BE2C (cell line): ENCODE data around the gene E4F1. TPM values are rescaled to one million over a fixed set of nuclear protein-coding genes. Genes with fewer than 3 reads are reported as not detected.

ENCODE experiments used
- DNase-seq: peaks from one replicate; pipeline ENCODE4 v3.0.0-alpha.2; 2020
- H3K27me3 ChIP-seq: fragments of 250-450 bp; sonication (Bioruptor Pico); 2 replicates; pipeline ENCODE4 v1.5.1; 2020; ENCODE audit warnings: mild to moderate bottlenecking
- H3K36me3 ChIP-seq: fragments of 250-450 bp; sonication (Bioruptor Pico); 2 replicates; pipeline ENCODE4 v1.5.1; 2020; ENCODE audit warnings: mild to moderate bottlenecking
- H3K4me1 ChIP-seq: fragments of 250-450 bp; sonication (Bioruptor Pico); 2 replicates; pipeline ENCODE4 v1.5.1; 2020
- H3K4me3 ChIP-seq: 2 replicates; pipeline ENCODE4 v1.5.1; 2011; ENCODE audit warnings: low read depth, low read length
- H3K9me3 ChIP-seq: fragments of 250-450 bp; sonication (Bioruptor Pico); 2 replicates; pipeline ENCODE4 v1.5.1; 2020
- CTCF ChIP-seq: IDR thresholded peaks from 2 replicates; pipeline ENCODE4 v1.5.1; 2012; ENCODE audit warnings: mild to moderate bottlenecking, low read depth, low read length
- polyA plus RNA-seq: library from polyadenylated mRNA; unstranded; fragments of >200 nt; gene quantifications from one replicate; pipeline ENCODE4 v1.2.1, GENCODE V29; 2012; ENCODE audit warnings: low read depth, missing spikeins; ENCODE audit not compliant: insufficient read length, insufficient read depth

The E4F1 gene
- polyA plus RNA-seq = 160 TPM

DNA sequence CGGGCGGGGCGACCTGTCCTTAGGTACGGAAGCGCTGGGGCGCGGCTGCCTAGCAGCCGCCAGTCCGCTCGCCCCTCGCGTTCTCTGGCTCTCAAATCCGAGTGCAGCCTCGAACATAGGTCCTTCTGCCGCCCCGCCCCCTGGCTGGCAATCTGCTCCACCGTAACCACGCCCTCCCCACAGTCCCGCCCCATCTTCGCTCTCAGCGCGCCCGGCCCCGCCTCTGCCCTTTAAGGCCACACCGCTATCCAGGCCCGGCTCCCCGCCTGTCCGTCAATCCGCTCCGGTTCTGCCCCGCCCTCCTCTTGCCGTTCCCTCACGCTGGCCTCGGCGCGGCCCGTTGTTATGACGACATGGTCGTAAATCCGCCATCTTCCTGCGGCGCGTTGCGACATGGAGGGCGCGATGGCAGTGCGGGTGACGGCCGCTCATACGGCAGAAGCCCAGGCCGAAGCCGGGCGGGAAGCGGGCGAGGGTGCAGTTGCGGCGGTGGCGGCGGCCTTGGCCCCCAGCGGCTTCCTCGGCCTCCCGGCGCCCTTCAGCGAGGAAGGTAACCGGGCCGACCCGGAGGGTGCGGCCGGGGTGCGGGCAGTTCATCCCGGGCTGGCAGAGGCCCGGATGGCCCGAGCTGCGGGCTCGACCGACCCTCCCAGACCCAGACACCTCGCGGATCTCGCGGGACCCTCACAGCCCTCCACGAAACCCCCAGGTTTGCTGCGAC, at the start of gene E4F1:
E4F1 (plus strand) TSS at position 371 of the 721 bp plus-strand sequence; CDS start at position 394, 23 bp downstream.
- DNase-seq = peak; percentile 100
- H3K4me3 ChIP-seq = peak within 1 kb of the TSS; percentile 91
- H3K27me3 ChIP-seq = no peaks in the 10 kb centered on the region
- peaks cover 5% of the 10 kb centered on the region for H3K36me3 ChIP-seq
- TF ChIP-seq CTCF = no peak
- H3K4me1 ChIP-seq = no peaks in the 10 kb centered on the region
- H3K9me3 ChIP-seq = no peaks in the 10 kb centered on the region

DNA sequence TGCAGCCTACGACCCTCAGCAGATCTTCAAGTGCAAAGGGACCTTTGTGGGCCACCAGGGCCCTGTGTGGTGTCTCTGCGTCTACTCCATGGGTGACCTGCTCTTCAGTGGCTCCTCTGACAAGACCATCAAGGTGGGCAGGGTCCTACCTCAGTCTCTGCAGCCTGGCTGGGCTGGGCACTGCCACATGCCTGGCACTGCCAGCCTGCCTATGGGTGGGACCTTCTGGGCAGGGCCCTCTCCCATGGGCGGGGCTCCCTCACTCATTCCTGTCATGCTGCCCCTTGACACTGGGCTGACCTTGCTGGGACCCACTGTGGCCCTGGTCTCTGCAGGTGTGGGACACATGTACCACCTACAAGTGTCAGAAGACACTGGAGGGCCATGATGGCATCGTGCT, 49.5 kb upstream of the E4F1 start:
- no peak for DNase-seq
- Histone ChIP-seq H3K36me3 (peaks cover 71% of the 10 kb centered on the region), H3K27me3 (no peaks in the 10 kb centered on the region), H3K9me3 (no peaks in the 10 kb centered on the region), H3K4me1 (no peaks in the 10 kb centered on the region), H3K4me3 (no peak overlapping the region)
- TF ChIP-seq CTCF = no peak

GRCh38 chr16:2174396-2175131, 48.8 kb upstream of the E4F1 start:
- no peak for TF ChIP-seq CTCF
- H3K9me3 ChIP-seq = no peaks in the 10 kb centered on the region
- H3K27me3 ChIP-seq = no peaks in the 10 kb centered on the region
- peaks cover 71% of the 10 kb centered on the region for H3K36me3 ChIP-seq
- no peaks in the 10 kb centered on the region for H3K4me1 ChIP-seq
- no peak for DNase-seq
- H3K4me3 ChIP-seq = no peak overlapping the region

DNA sequence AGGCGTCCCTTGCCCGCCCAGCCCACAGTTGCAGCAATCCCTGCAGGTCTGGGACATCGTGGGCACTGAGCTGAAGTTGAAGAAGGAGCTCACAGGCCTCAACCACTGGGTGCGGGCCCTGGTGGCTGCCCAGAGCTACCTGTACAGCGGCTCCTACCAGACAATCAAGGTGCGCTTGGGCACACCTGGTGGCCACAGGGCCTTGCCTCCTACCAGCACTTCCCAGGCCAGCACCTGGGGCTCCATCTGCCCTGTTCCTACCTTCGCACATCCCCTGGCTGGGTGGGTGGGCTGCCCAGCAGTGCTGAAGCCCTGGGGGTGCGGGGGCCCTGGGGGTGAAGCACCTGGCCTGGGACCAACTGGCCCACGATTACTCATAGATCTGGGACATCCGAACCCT, 47.9 kb upstream of the E4F1 start:
- Histone ChIP-seq H3K4me1 (no peaks in the 10 kb centered on the region), H3K27me3 (no peaks in the 10 kb centered on the region), H3K4me3 (no peak overlapping the region), H3K9me3 (no peaks in the 10 kb centered on the region), H3K36me3 (peaks cover 71% of the 10 kb centered on the region)
- no peak for TF ChIP-seq CTCF
- no peak for DNase-seq

DNA sequence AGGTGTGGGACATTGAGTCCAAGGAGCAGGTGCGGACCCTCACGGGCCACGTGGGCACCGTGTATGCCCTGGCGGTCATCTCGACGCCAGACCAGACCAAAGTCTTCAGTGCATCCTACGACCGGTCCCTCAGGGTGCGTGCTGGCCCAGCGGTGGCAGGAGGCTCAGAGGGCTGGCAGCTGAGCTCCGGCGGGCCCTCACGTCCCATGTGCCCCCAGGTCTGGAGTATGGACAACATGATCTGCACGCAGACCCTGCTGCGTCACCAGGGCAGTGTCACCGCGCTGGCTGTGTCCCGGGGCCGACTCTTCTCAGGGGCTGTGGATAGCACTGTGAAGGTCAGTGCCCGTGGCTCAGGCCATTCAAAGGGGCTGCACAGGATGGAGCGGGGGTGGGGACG, 47.3 kb upstream of the E4F1 start:
- DNase-seq = no peak
- Histone ChIP-seq H3K36me3 (peaks cover 66% of the 10 kb centered on the region), H3K9me3 (no peaks in the 10 kb centered on the region), H3K4me1 (no peaks in the 10 kb centered on the region), H3K27me3 (no peaks in the 10 kb centered on the region), H3K4me3 (no peak overlapping the region)
- no peak for TF ChIP-seq CTCF

DNA sequence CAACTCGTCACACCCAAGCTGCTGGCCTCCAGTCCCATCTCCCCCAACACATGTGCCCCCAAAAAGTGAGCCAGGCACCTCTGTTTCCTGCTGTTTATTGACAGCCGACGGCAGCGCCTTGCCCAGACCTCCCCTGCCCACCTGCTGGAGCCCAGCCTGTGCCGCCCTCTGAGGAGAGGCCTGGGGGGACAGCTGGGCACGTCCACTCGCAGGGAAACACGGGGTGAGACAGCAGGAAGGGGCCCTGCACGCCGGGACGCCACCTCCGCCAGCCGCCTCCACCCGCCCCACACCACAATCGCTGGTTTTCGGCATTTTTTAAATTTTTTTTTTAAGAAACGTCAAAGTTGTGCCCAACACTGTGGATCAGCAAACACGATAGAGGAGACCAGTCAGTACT, 46.3 kb upstream of the E4F1 start:
- Histone ChIP-seq H3K9me3 (no peaks in the 10 kb centered on the region), H3K4me3 (no peak overlapping the region), H3K27me3 (no peaks in the 10 kb centered on the region), H3K4me1 (no peaks in the 10 kb centered on the region), H3K36me3 (peaks cover 57% of the 10 kb centered on the region)
- DNase-seq = no peak
- TF ChIP-seq CTCF = no peak
